Mesenchymal stem cell (in vitro differentiated cells and primary cell): ENCODE measurements around the gene CDH4.

Experiments
- DNase-seq: peaks from one replicate; pipeline ENCODE4 v3.0.0-alpha.2; 2013
- H2AFZ ChIP-seq: one replicate; pipeline ENCODE4 v1.6.1; 2013; ENCODE audit warnings: low read depth, mild to moderate bottlenecking, control low read depth, inconsistent platforms, low read length, moderate library complexity
- H2AK5ac ChIP-seq: 2 replicates; pipeline ENCODE4 v1.6.1; 2013; ENCODE audit warnings: low read length, moderate library complexity, mild to moderate bottlenecking, inconsistent platforms; ENCODE audit not compliant: severe bottlenecking
- H2BK120ac ChIP-seq: one replicate; pipeline ENCODE4 v1.6.1; 2013; ENCODE audit warnings: low read depth, mild to moderate bottlenecking, inconsistent platforms, low read length, moderate library complexity
- H2BK12ac ChIP-seq, 2 experiments: one replicate each; pipeline ENCODE4 v1.6.1; 2013; ENCODE audit warnings: inconsistent platforms in 2 of 2, low read length in 2 of 2, mild to moderate bottlenecking in 2 of 2, moderate library complexity in 2 of 2, control low read depth in 1 of 2
- H2BK15ac ChIP-seq: one replicate; pipeline ENCODE4 v1.6.1; 2013; ENCODE audit warnings: mild to moderate bottlenecking, low read depth, inconsistent platforms; ENCODE audit not compliant: poor library complexity, severe bottlenecking
- H2BK5ac ChIP-seq: 2 replicates; pipeline ENCODE4 v1.6.1; 2013; ENCODE audit warnings: low read depth, mild to moderate bottlenecking, low read length, control low read depth, inconsistent platforms; ENCODE audit not compliant: poor library complexity, severe bottlenecking
- H3K14ac ChIP-seq, 2 experiments: one replicate each; pipeline ENCODE4 v1.6.1; 2013; ENCODE audit warnings: inconsistent platforms in 2 of 2, low read length in 2 of 2, control low read depth in 1 of 2, mild to moderate bottlenecking in 1 of 2, moderate library complexity in 1 of 2
- H3K18ac ChIP-seq, 2 experiments: one replicate each; pipeline ENCODE4 v1.6.1; 2013; ENCODE audit warnings: inconsistent platforms in 2 of 2, low read length in 2 of 2, control low read depth in 1 of 2, low read depth in 1 of 2, mild to moderate bottlenecking in 1 of 2
- H3K23ac ChIP-seq, 2 experiments: one replicate each; pipeline ENCODE4 v1.6.1; 2013; ENCODE audit warnings: inconsistent platforms in 2 of 2, low read length in 2 of 2, mild to moderate bottlenecking in 2 of 2, moderate library complexity in 2 of 2, control low read depth in 1 of 2
- H3K27ac ChIP-seq: 2 replicates; pipeline ENCODE4 v1.5.1; 2013; ENCODE audit warnings: mild to moderate bottlenecking, moderate library complexity, low read length, control low read depth, inconsistent platforms; ENCODE audit not compliant: poor library complexity, severe bottlenecking
- H3K27me3 ChIP-seq, 2 experiments: 2 replicates each; pipeline versions ENCODE4 v1.6.1 to v1.7.0; 2013; ENCODE audit warnings: low read length in 2 of 2, mild to moderate bottlenecking in 2 of 2, moderate library complexity in 2 of 2, control low read depth in 1 of 2, inconsistent platforms in 1 of 2; ENCODE audit not compliant: control insufficient read depth in 1 of 2, insufficient read depth in 1 of 2
- H3K36me3 ChIP-seq, 2 experiments: 2 replicates each; pipeline versions ENCODE4 v1.6.1 to v1.7.0; 2013; ENCODE audit warnings: low read length in 2 of 2, control low read depth in 1 of 2, inconsistent platforms in 1 of 2, low read depth in 1 of 2, mild to moderate bottlenecking in 1 of 2; ENCODE audit not compliant: insufficient read depth in 2 of 2, control insufficient read depth in 1 of 2
- H3K4ac ChIP-seq, 2 experiments: one replicate each; pipeline ENCODE4 v1.6.1; 2013; ENCODE audit warnings: inconsistent platforms in 2 of 2, low read length in 2 of 2, mild to moderate bottlenecking in 2 of 2, moderate library complexity in 2 of 2, control low read depth in 1 of 2, low read depth in 1 of 2
- H3K4me1 ChIP-seq: 2 replicates; pipeline ENCODE4 v1.6.1; 2013; ENCODE audit warnings: low read depth, low read length, control low read depth; ENCODE audit not compliant: control insufficient read depth, insufficient read depth
- H3K4me2 ChIP-seq: 2 replicates; pipeline ENCODE4 v1.6.1; 2013; ENCODE audit warnings: low read length, mild to moderate bottlenecking, inconsistent platforms; ENCODE audit not compliant: poor library complexity, severe bottlenecking
- H3K4me3 ChIP-seq, 2 experiments: 2 replicates each; pipeline versions ENCODE4 v1.5.1 to v1.7.0; 2013; ENCODE audit warnings: low read length in 2 of 2, mild to moderate bottlenecking in 2 of 2, control low read depth in 1 of 2, low read depth in 1 of 2; ENCODE audit not compliant: insufficient read depth in 1 of 2
- H3K79me1 ChIP-seq: replicated peaks from 2 replicates; pipeline ENCODE4 v1.6.1; 2013; ENCODE audit warnings: mild to moderate bottlenecking, control low read depth, low read length, inconsistent platforms; ENCODE audit not compliant: poor library complexity, severe bottlenecking
- H3K9ac ChIP-seq: 2 replicates; pipeline ENCODE4 v1.7.0; 2013; ENCODE audit warnings: mild to moderate bottlenecking, low read length, moderate library complexity
- H3K9me3 ChIP-seq: 2 replicates; pipeline ENCODE4 v1.7.0; 2013; ENCODE audit warnings: mild to moderate bottlenecking, low read length; ENCODE audit not compliant: control insufficient read depth
- H4K8ac ChIP-seq: one replicate; pipeline ENCODE4 v1.6.1; 2013; ENCODE audit warnings: inconsistent platforms, mild to moderate bottlenecking, low read length, moderate library complexity
- H4K91ac ChIP-seq: one replicate; pipeline ENCODE4 v1.6.1; 2013; ENCODE audit warnings: mild to moderate bottlenecking, low read length, inconsistent platforms
- WGBS: methylation state at CpG from one replicate; pipeline ENCODE4 v1.1.7; 2013; ENCODE audit warnings: mixed read lengths; 5-methylcytosine and 5-hydroxymethylcytosine counted together

CDH4 gene

GRCh38 chr20:61879694-61880093 is 627.6 kb downstream of the CDH4 start:
- Histone ChIP-seq H4K91ac (no peak overlapping the region), H3K79me1 (no peaks in the 10 kb centered on the region), H3K9me3 (no peaks in the 10 kb centered on the region), H3K4me3 (no peak overlapping the region), H3K27ac (no peak overlapping the region), H4K8ac (no peak overlapping the region), H2BK5ac (no peak overlapping the region), H2BK120ac (no peak overlapping the region), H2BK15ac (no peak overlapping the region), H3K18ac (no peak overlapping the region), H2BK12ac (no peak overlapping the region), H3K27me3 (peaks cover 0 to 21% of the 10 kb centered on the region in 2 experiments), H3K23ac (no peak overlapping the region), H3K36me3 (peaks cover 0 to 3% of the 10 kb centered on the region in 2 experiments), H2AK5ac (no peak overlapping the region), H3K4me1 (peaks cover 8% of the 10 kb centered on the region), H2AFZ (no peak overlapping the region), H3K4ac (no peak overlapping the region), H3K9ac (no peak overlapping the region), H3K14ac (no peak overlapping the region), H3K4me2 (no peak overlapping the region)
- no peak for DNase-seq
- WGBS, result 89% methylated on average over 19 of the region's 19 CpGs

- no peak overlapping the region for H4K91ac ChIP-seq
- no peak overlapping the region for H3K27ac ChIP-seq
- no peak overlapping the region for H2BK12ac ChIP-seq
- H2BK120ac ChIP-seq, result no peak overlapping the region
- DNase-seq, result no peak
- H3K4me2 ChIP-seq, result no peak overlapping the region
- H3K23ac ChIP-seq, result no peak overlapping the region
- peaks cover 8% of the 10 kb centered on the region for H3K4me1 ChIP-seq
- H2BK15ac ChIP-seq, result no peak overlapping the region
- H3K9ac ChIP-seq, result no peak overlapping the region
- H3K9me3 ChIP-seq, result no peaks in the 10 kb centered on the region
- no peak overlapping the region for H3K18ac ChIP-seq
- no peak overlapping the region for H2BK5ac ChIP-seq
- peaks cover 0 to 3% of the 10 kb centered on the region in 2 experiments for H3K36me3 ChIP-seq
- H2AFZ ChIP-seq, result no peak overlapping the region
- no peak overlapping the region for H2AK5ac ChIP-seq
- no peak overlapping the region for H3K4ac ChIP-seq
- H3K14ac ChIP-seq, result no peak overlapping the region
- no peak overlapping the region for H4K8ac ChIP-seq
- WGBS, result 89% methylated on average over 8 of the region's 8 CpGs
- H3K4me3 ChIP-seq, result no peak overlapping the region
- no peaks in the 10 kb centered on the region for H3K79me1 ChIP-seq
- H3K27me3 ChIP-seq, result peaks cover 0 to 21% of the 10 kb centered on the region in 2 experiments
Measured at GRCh38 chr20:61880706-61881105, 628.6 kb downstream of the CDH4 start.

GRCh38 chr20:61881416-61881815 is 629.4 kb downstream of the CDH4 start:
- H3K4me2 ChIP-seq, result no peak overlapping the region
- peaks cover 0 to 21% of the 10 kb centered on the region in 2 experiments for H3K27me3 ChIP-seq
- H3K14ac ChIP-seq, result no peak overlapping the region
- no peak overlapping the region for H2BK12ac ChIP-seq
- H2AFZ ChIP-seq, result no peak overlapping the region
- H3K27ac ChIP-seq, result no peak overlapping the region
- no peak overlapping the region for H3K23ac ChIP-seq
- no peaks in the 10 kb centered on the region for H3K9me3 ChIP-seq
- H3K4me3 ChIP-seq, result no peak overlapping the region
- H3K4me1 ChIP-seq, result peaks cover 8% of the 10 kb centered on the region
- H2BK15ac ChIP-seq, result no peak overlapping the region
- no peak overlapping the region for H2BK5ac ChIP-seq
- no peak overlapping the region for H3K18ac ChIP-seq
- no peak overlapping the region for H3K9ac ChIP-seq
- no peaks in the 10 kb centered on the region for H3K79me1 ChIP-seq
- no peak overlapping the region for H4K91ac ChIP-seq
- H4K8ac ChIP-seq, result no peak overlapping the region
- no peak overlapping the region for H2BK120ac ChIP-seq
- no peak overlapping the region for H3K4ac ChIP-seq
- H3K36me3 ChIP-seq, result peaks cover 0 to 3% of the 10 kb centered on the region in 2 experiments
- DNase-seq, result no peak
- 91% methylated on average over 19 of the region's 19 CpGs for WGBS
- H2AK5ac ChIP-seq, result no peak overlapping the region

DNA sequence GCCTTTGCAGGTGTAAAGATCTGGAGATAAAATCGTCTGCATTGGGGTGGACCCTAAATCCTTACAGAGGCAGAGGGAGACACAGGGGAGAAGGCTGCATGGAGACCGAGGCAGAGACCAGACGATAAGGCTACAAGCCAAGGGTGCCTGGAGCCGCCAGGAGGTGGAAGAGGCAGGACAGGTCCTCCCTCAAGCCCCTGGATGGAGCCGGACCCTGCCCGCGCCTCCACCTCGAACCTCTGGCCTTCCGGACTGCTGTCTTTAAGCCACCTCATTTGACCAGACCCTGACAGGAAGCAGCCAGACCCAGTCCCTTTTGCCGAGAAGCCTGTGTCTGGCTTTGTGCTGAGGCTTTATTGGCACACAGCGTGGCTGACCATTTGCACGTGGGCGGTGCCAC is 629.8 kb downstream of the CDH4 start:
- Histone ChIP-seq H3K4me3 (no peak overlapping the region), H3K79me1 (no peaks in the 10 kb centered on the region), H4K8ac (no peak overlapping the region), H3K27ac (no peak overlapping the region), H3K36me3 (peaks cover 0 to 3% of the 10 kb centered on the region in 2 experiments), H3K18ac (no peak overlapping the region), H3K23ac (no peak overlapping the region), H2AK5ac (no peak overlapping the region), H2BK12ac (no peak overlapping the region), H3K9ac (no peak overlapping the region), H3K14ac (no peak overlapping the region), H3K4ac (no peak overlapping the region), H3K4me1 (peaks cover 8% of the 10 kb centered on the region), H3K4me2 (no peak overlapping the region), H2BK15ac (no peak overlapping the region), H4K91ac (no peak overlapping the region), H3K27me3 (peaks cover 0 to 21% of the 10 kb centered on the region in 2 experiments), H2AFZ (no peak overlapping the region), H3K9me3 (no peaks in the 10 kb centered on the region), H2BK120ac (no peak overlapping the region), H2BK5ac (no peak overlapping the region)
- no peak for DNase-seq
- WGBS, result 93% methylated on average over 13 of the region's 13 CpGs
